ENCODE measurements around the gene CD83. TPM values are rescaled to one million over a fixed set of nuclear protein-coding genes. Genes with fewer than 3 reads are reported as not detected.

The CD83 gene
- total RNA-seq, 4 donors from 2014 or later = 0.27 to 0.72 (median 0.56) TPM; not detected in 1

DNA sequence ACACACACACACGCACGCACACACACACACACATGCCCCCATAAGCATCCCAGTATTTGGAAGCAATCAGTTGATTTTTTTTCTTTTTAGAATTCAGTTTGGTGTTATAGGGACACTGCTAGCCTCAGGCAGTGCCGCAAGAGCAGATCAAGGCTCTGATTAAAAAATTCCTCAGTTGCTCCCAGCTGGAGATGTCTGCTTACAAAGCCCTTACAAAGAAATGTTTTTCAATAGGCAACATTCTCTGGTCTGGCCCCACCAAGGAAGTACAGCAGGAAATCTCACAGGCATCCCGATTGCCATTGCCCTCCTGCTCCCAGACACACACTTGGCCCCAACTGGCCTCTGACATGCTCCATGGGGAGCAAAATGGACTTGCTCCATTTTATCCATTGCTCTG is 22.9 kb upstream of the CD83 start:
- intact Hi-C loops (cut with DNase I; ENCODE audit: low total_unique reads) = no loop called here
- Histone ChIP-seq H3K4me1 (no peaks in the 10 kb centered on the region), H3K4me3 (no peak overlapping the region), H3K36me3 (no peaks in the 10 kb centered on the region), H3K27me3 (peaks cover 0 to 2% (median 0%) of the 10 kb centered on the region in 3 donors), H3K9me3 (no peaks in the 10 kb centered on the region), H3K27ac (no peak overlapping the region)
- ATAC-seq (no peak), DNase-seq (no peak)
- no peak for TF ChIP-seq POLR2A (IDR thresholded peaks at IDR 0.05)
- no peak for TF ChIP-seq CTCF (IDR thresholded peaks at IDR 0.05 in 4 of 5, conservative IDR thresholded peaks at IDR 0.05 in 1 of 5)
- in situ Hi-C loops (cut with MboI; ENCODE audit: low sequenced_read_pairs in 4 of 4) = no loop called here

DNA sequence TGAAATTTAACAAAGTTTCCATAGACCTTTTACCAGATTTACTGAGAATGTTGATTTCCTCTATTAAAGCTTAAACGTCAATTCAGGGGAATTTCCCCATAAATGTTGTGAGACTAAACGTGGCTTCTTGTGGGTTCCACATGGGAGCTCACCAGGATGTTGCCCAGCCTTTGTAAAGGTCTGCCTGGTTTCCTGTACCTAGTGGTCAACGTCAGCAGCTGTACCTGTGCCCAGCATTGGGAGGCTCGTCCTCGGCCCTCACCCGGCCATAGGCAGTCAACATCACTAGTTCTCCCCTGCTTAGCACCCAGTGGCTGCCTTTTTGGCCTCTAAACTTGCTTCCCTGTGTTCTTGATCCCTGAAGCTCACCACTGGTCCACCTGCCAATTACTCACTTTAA is 22.1 kb upstream of the CD83 start:
- no peak for DNase-seq
- Histone ChIP-seq H3K36me3 (no peaks in the 10 kb centered on the region), H3K27me3 (peaks cover 0 to 2% (median 0%) of the 10 kb centered on the region in 3 donors), H3K4me3 (no peak overlapping the region), H3K9me3 (no peaks in the 10 kb centered on the region), H3K27ac (no peak overlapping the region), H3K4me1 (no peaks in the 10 kb centered on the region)
- in situ Hi-C loops (cut with MboI; ENCODE audit: low sequenced_read_pairs in 4 of 4) = no loop called here
- no peak for ATAC-seq
- intact Hi-C loops (cut with DNase I; ENCODE audit: low total_unique reads) = no loop called here
- TF ChIP-seq POLR2A (IDR thresholded peaks at IDR 0.05) (no peak), CTCF (IDR thresholded peaks at IDR 0.05 in 4 of 5, conservative IDR thresholded peaks at IDR 0.05 in 1 of 5) (no peak)

- DNase-seq (no peak), ATAC-seq (no peak)
- Histone ChIP-seq H3K27me3 (peaks cover 0 to 3% (median 0%) of the 10 kb centered on the region in 3 donors), H3K36me3 (no peaks in the 10 kb centered on the region), H3K9me3 (no peaks in the 10 kb centered on the region), H3K4me3 (no peak overlapping the region), H3K4me1 (no peaks in the 10 kb centered on the region), H3K27ac (no peak overlapping the region)
- in situ Hi-C loops (cut with MboI; ENCODE audit: low sequenced_read_pairs in 4 of 4) (no loop called here), intact Hi-C loops (cut with DNase I; ENCODE audit: low total_unique reads) (no loop called here)
- TF ChIP-seq CTCF (IDR thresholded peaks at IDR 0.05 in 4 of 5, conservative IDR thresholded peaks at IDR 0.05 in 1 of 5) (no peak), POLR2A (IDR thresholded peaks at IDR 0.05) (no peak)
Measured at GRCh38 chr6:14100138-14100537, 17.4 kb upstream of the CD83 start.

DNA sequence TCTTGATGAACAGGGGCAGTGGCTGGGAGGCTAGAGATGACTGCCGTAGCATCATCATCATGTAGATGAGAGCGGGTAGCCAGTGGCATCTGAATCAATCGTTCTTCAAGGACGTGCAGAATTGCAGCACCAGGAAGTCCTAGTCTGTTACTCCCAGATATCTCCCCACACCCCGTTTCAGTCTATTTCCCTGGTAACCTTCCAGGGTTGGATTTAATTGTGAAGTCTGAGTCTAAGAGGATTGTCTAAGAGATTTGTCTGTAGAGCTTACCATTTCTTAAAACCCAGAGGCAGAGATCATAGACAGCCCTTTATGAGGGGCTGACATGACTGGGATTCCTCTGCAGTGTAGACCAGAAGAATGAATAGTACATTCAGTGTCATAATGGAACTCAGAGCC is 16.6 kb upstream of the CD83 start:
- Histone ChIP-seq H3K4me1 (no peaks in the 10 kb centered on the region), H3K36me3 (no peaks in the 10 kb centered on the region), H3K9me3 (no peaks in the 10 kb centered on the region), H3K27me3 (peaks cover 0 to 3% (median 3%) of the 10 kb centered on the region in 3 donors), H3K27ac (no peak overlapping the region), H3K4me3 (no peak overlapping the region)
- TF ChIP-seq POLR2A (IDR thresholded peaks at IDR 0.05) (no peak), CTCF (IDR thresholded peaks at IDR 0.05 in 4 of 5, conservative IDR thresholded peaks at IDR 0.05 in 1 of 5) (no peak)
- in situ Hi-C loops (cut with MboI; ENCODE audit: low sequenced_read_pairs in 4 of 4) = no loop called here
- DNase-seq (no peak), ATAC-seq (no peak)
- intact Hi-C loops (cut with DNase I; ENCODE audit: low total_unique reads) = no loop called here

DNA sequence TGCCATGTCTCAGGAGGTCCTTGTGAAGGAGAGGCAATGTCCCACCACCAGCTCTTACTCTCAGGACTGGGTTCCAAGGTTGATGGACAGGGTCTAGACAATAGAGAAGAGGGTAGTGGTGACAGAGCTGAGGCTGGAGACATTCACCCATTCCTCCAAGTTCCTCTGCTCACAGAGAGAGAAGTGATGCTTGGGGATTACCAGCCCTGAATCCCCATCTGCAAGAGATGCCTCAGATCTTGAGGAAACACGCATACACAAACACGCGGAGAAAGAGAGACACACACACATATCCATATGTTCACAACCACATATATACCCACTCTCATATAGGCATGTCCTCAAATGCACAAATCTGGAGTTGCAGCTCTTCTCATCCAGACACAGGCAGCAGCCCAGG is 15.2 kb upstream of the CD83 start:
- no peak for DNase-seq
- in situ Hi-C loops (cut with MboI; ENCODE audit: low sequenced_read_pairs in 4 of 4) = no loop called here
- no peak for ATAC-seq
- intact Hi-C loops (cut with DNase I; ENCODE audit: low total_unique reads) = no loop called here
- Histone ChIP-seq H3K27ac (no peak overlapping the region), H3K27me3 (peaks cover 0 to 8% (median 4%) of the 10 kb centered on the region in 3 donors), H3K4me1 (no peaks in the 10 kb centered on the region), H3K9me3 (no peaks in the 10 kb centered on the region), H3K36me3 (no peaks in the 10 kb centered on the region), H3K4me3 (no peak overlapping the region)
- TF ChIP-seq CTCF (IDR thresholded peaks at IDR 0.05 in 4 of 5, conservative IDR thresholded peaks at IDR 0.05 in 1 of 5) (no peak), POLR2A (IDR thresholded peaks at IDR 0.05) (no peak)

All from gastrocnemius medialis (tissue), 4 donors.